GM23338 (cell line): ENCODE measurements around the gene RDH5. TPM values are rescaled to one million over a fixed set of nuclear protein-coding genes. Genes with fewer than 3 reads are reported as not detected.

ENCODE experiments used
- ATAC-seq: fragments of 200-7000 bp; cut with Tn5 transposase; 3 replicates; pipeline ENCODE4 v1.9.1; 2020
- DNase-seq: peaks from one replicate; pipeline ENCODE4 v3.0.0-alpha.2; 2015; ENCODE audit warnings: low spot score
- H2AFZ ChIP-seq: fragments of 200-600 bp; sonication (generic); 2 replicates; pipeline ENCODE4 v1.8.0; 2016; ENCODE audit warnings: antibody characterized with exemption, mild to moderate bottlenecking, moderate library complexity
- H3F3A ChIP-seq: fragments of 200-600 bp; sonication (generic); replicated peaks from 2 replicates; pipeline ENCODE4 v1.8.0; 2017; ENCODE audit warnings: antibody characterized with exemption, mixed run types, low read depth
- H3K27ac ChIP-seq: fragments of 200-600 bp; sonication (generic); 2 replicates; pipeline ENCODE4 v1.6.1; 2016; ENCODE audit warnings: low read depth
- H3K27me3 ChIP-seq: fragments of 200-600 bp; sonication (generic); 2 replicates; pipeline ENCODE4 v1.8.0; 2016; ENCODE audit warnings: mild to moderate bottlenecking, mixed run types, moderate library complexity; ENCODE audit not compliant: insufficient read depth
- H3K36me3 ChIP-seq: fragments of 200-600 bp; sonication (generic); 2 replicates; pipeline ENCODE4 v1.8.0; 2016; ENCODE audit warnings: mild to moderate bottlenecking; ENCODE audit not compliant: insufficient read depth
- H3K4me1 ChIP-seq: fragments of 200-600 bp; sonication (generic); 2 replicates; pipeline ENCODE4 v1.8.0; 2016; ENCODE audit warnings: mild to moderate bottlenecking, moderate library complexity; ENCODE audit not compliant: insufficient read depth
- H3K4me2 ChIP-seq: fragments of 200-600 bp; sonication (generic); 2 replicates; pipeline ENCODE4 v1.7.1; 2017; ENCODE audit warnings: mixed run types
- H3K4me3 ChIP-seq: fragments of 200-600 bp; sonication (generic); 2 replicates; pipeline ENCODE4 v1.6.1; 2016; ENCODE audit warnings: mixed run types
- H3K79me2 ChIP-seq: fragments of 200-600 bp; sonication (generic); replicated peaks from 2 replicates; pipeline ENCODE4 v1.8.0; 2017; ENCODE audit warnings: mild to moderate bottlenecking; ENCODE audit not compliant: insufficient read depth
- H3K9me2 ChIP-seq: fragments of 200-600 bp; sonication (generic); 2 replicates; pipeline ENCODE4 v1.8.0; 2017; ENCODE audit not compliant: insufficient read depth
- H4K20me1 ChIP-seq: fragments of 200-600 bp; sonication (generic); replicated peaks from 2 replicates; pipeline ENCODE4 v1.8.0; 2017; ENCODE audit warnings: mild to moderate bottlenecking; ENCODE audit not compliant: insufficient read depth
- H3K27ac Mint-ChIP-seq: 2 replicates; pipeline ENCODE4 v1.8.0; 2020; ENCODE audit warnings: inconsistent platforms, mild to moderate bottlenecking, moderate library complexity, mixed read lengths
- H3K27me3 Mint-ChIP-seq: 3 replicates; pipeline ENCODE4 v1.8.0; 2022; ENCODE audit warnings: low read depth, mild to moderate bottlenecking, moderate library complexity, mixed read lengths, inconsistent platforms; ENCODE audit not compliant: insufficient read depth, poor library complexity
- H3K36me3 Mint-ChIP-seq: 3 replicates; pipeline ENCODE4 v1.8.0; 2021; ENCODE audit warnings: low read depth, mild to moderate bottlenecking, inconsistent platforms, moderate library complexity, mixed read lengths
- H3K4me1 Mint-ChIP-seq: 3 replicates; pipeline ENCODE4 v1.8.0; 2020; ENCODE audit warnings: mild to moderate bottlenecking, inconsistent platforms, mixed read lengths
- H3K4me3 Mint-ChIP-seq: 3 replicates; pipeline ENCODE4 v1.8.0; 2021; ENCODE audit warnings: moderate library complexity, mild to moderate bottlenecking, inconsistent platforms, mixed read lengths
- H3K9me3 Mint-ChIP-seq: 3 replicates; pipeline ENCODE4 v1.8.0; 2020; ENCODE audit warnings: moderate library complexity, mild to moderate bottlenecking, inconsistent platforms, mixed read lengths
- CREB1 ChIP-seq: fragments of 250-450 bp; sonication (Bioruptor Pico); IDR thresholded peaks from 2 replicates; pipeline ENCODE4 v1.5.0; 2020; ENCODE audit warnings: low read depth, mild to moderate bottlenecking, moderate library complexity
- NANOG ChIP-seq: IDR thresholded peaks from 2 replicates; pipeline ENCODE4 v1.6.1; 2016; ENCODE audit warnings: antibody characterized with exemption, borderline replicate concordance
- REST ChIP-seq: IDR thresholded peaks from one replicate; pipeline ENCODE4 v1.6.1; 2018; ENCODE audit warnings: antibody characterized with exemption; ENCODE audit not compliant: unreplicated experiment
- ZNF331 ChIP-seq: fragments of 250-450 bp; sonication (Bioruptor Pico); IDR thresholded peaks from 2 replicates; pipeline ENCODE4 v1.5.0; 2020; ENCODE audit warnings: low read depth, mild to moderate bottlenecking, moderate library complexity
- polyA plus RNA-seq: library from polyadenylated mRNA; unstranded; fragments of >200 nt; fragmentation: Nextera tagmentation; extraction: Ambion mirVana; gene quantifications from 2 replicates; pipeline ENCODE4 v1.2.1, GENCODE V29; 2016
- total RNA-seq: library from RNA; depleted of rRNA; stranded (reverse); fragments of >200 nt; shearing (Covaris generic); gene quantifications from 2 replicates; pipeline ENCODE4 v1.2.3, GENCODE V29; 2014
- TF ChIP-seq, protein P1 (sequence below), 2 experiments: fragments of 200-600 bp in 1 of 2; sonication (generic) in 1 of 2; conservative IDR thresholded peaks; 2 replicates each; pipeline versions ENCODE4 v1.5.1 to v1.6.1; 2016 to 2017; ENCODE audit warnings: antibody characterized with exemption in 2 of 2, low read depth in 2 of 2, mild to moderate bottlenecking in 2 of 2, moderate library complexity in 1 of 2
- TF ChIP-seq, protein P2 (sequence below): fragments of 250-450 bp; sonication (Bioruptor Pico); IDR thresholded peaks from 2 replicates; pipeline ENCODE4 v1.5.0; 2020; ENCODE audit warnings: mild to moderate bottlenecking, moderate library complexity

RDH5 gene
- total and polyA plus RNA-seq, 2 experiments from 2014 or later: 3.9 to 7.5 TPM

GRCh38 chr12:55712700-55713415 lies 7.3 kb upstream of the RDH5 start:
- no peak for TF ChIP-seq ZNF331
- TF ChIP-seq REST: no peak
- TF ChIP-seq, protein P1, sequence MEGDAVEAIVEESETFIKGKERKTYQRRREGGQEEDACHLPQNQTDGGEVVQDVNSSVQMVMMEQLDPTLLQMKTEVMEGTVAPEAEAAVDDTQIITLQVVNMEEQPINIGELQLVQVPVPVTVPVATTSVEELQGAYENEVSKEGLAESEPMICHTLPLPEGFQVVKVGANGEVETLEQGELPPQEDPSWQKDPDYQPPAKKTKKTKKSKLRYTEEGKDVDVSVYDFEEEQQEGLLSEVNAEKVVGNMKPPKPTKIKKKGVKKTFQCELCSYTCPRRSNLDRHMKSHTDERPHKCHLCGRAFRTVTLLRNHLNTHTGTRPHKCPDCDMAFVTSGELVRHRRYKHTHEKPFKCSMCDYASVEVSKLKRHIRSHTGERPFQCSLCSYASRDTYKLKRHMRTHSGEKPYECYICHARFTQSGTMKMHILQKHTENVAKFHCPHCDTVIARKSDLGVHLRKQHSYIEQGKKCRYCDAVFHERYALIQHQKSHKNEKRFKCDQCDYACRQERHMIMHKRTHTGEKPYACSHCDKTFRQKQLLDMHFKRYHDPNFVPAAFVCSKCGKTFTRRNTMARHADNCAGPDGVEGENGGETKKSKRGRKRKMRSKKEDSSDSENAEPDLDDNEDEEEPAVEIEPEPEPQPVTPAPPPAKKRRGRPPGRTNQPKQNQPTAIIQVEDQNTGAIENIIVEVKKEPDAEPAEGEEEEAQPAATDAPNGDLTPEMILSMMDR (conservative IDR thresholded peaks at IDR 0.05; ENCODE audit: low read depth in 2 of 2): no peak
- TF ChIP-seq, protein P2, sequence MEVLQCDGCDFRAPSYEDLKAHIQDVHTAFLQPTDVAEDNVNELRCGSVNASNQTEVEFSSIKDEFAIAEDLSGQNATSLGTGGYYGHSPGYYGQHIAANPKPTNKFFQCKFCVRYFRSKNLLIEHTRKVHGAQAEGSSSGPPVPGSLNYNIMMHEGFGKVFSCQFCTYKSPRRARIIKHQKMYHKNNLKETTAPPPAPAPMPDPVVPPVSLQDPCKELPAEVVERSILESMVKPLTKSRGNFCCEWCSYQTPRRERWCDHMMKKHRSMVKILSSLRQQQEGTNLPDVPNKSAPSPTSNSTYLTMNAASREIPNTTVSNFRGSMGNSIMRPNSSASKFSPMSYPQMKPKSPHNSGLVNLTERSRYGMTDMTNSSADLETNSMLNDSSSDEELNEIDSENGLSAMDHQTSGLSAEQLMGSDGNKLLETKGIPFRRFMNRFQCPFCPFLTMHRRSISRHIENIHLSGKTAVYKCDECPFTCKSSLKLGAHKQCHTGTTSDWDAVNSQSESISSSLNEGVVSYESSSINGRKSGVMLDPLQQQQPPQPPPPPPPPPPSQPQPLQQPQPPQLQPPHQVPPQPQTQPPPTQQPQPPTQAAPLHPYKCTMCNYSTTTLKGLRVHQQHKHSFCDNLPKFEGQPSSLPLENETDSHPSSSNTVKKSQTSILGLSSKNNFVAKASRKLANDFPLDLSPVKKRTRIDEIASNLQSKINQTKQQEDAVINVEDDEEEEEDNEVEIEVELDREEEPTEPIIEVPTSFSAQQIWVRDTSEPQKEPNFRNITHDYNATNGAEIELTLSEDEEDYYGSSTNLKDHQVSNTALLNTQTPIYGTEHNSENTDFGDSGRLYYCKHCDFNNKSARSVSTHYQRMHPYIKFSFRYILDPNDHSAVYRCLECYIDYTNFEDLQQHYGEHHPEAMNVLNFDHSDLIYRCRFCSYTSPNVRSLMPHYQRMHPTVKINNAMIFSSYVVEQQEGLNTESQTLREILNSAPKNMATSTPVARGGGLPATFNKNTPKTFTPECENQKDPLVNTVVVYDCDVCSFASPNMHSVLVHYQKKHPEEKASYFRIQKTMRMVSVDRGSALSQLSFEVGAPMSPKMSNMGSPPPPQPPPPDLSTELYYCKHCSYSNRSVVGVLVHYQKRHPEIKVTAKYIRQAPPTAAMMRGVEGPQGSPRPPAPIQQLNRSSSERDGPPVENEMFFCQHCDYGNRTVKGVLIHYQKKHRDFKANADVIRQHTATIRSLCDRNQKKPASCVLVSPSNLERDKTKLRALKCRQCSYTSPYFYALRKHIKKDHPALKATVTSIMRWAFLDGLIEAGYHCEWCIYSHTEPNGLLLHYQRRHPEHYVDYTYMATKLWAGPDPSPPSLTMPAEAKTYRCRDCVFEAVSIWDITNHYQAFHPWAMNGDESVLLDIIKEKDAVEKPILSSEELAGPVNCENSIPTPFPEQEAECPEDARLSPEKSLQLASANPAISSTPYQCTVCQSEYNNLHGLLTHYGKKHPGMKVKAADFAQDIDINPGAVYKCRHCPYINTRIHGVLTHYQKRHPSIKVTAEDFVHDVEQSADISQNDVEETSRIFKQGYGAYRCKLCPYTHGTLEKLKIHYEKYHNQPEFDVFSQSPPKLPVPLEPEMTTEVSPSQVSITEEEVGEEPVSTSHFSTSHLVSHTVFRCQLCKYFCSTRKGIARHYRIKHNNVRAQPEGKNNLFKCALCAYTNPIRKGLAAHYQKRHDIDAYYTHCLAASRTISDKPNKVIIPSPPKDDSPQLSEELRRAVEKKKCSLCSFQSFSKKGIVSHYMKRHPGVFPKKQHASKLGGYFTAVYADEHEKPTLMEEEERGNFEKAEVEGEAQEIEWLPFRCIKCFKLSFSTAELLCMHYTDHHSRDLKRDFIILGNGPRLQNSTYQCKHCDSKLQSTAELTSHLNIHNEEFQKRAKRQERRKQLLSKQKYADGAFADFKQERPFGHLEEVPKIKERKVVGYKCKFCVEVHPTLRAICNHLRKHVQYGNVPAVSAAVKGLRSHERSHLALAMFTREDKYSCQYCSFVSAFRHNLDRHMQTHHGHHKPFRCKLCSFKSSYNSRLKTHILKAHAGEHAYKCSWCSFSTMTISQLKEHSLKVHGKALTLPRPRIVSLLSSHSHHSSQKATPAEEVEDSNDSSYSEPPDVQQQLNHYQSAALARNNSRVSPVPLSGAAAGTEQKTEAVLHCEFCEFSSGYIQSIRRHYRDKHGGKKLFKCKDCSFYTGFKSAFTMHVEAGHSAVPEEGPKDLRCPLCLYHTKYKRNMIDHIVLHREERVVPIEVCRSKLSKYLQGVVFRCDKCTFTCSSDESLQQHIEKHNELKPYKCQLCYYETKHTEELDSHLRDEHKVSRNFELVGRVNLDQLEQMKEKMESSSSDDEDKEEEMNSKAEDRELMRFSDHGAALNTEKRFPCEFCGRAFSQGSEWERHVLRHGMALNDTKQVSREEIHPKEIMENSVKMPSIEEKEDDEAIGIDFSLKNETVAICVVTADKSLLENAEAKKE (CRISPR knock-in tag): no peak
- no peak for TF ChIP-seq CREB1 (CRISPR knock-in tag)
- TF ChIP-seq NANOG: no peak
- H2AFZ ChIP-seq: no peak overlapping the region

More at GRCh38 chr12:55712700-55713415, 7.3 kb upstream of the RDH5 start:
- Mint-ChIP-seq H3K27me3 (peaks cover 24% of the 10 kb centered on the region), H3K4me1 (peaks cover 32% of the 10 kb centered on the region), H3K4me3 (no peak overlapping the region; the same call in 2 of the 3 replicates), H3K9me3 (peaks cover 6% of the 10 kb centered on the region; the same call in 2 of the 3 replicates), H3K36me3 (peaks cover 4% of the 10 kb centered on the region; the same call in 2 of the 3 replicates), H3K27ac (no peak overlapping the region)
- no peak overlapping the region for H3K4me2 ChIP-seq
- H3K9me2 ChIP-seq: no peaks in the 10 kb centered on the region
- H3K4me1 ChIP-seq: peaks cover 29% of the 10 kb centered on the region
- H3K36me3 ChIP-seq: no peaks in the 10 kb centered on the region
- H3F3A ChIP-seq: peaks cover 14% of the 10 kb centered on the region; the same call in 1 of the 2 replicates
- no peaks in the 10 kb centered on the region for H4K20me1 ChIP-seq
- ATAC-seq: no peak
- H3K27me3 ChIP-seq: peaks cover 8% of the 10 kb centered on the region; the same call in 1 of the 2 replicates
- DNase-seq: no peak
- H3K4me3 ChIP-seq: no peak overlapping the region
- no peak overlapping the region for H3K27ac ChIP-seq
- peaks cover 10% of the 10 kb centered on the region; the same call in 1 of the 2 replicates for H3K79me2 ChIP-seq
